Stomach (tissue), 9 donors: ENCODE measurements around the gene PCSK9. TPM values are rescaled to one million over a fixed set of nuclear protein-coding genes. Genes with fewer than 3 reads are reported as not detected.

Experiments used
- DNase-seq, 2 donors: peaks; one replicate each; pipeline versions ENCODE4 v3.0.0 to v3.0.0-alpha.2; 2013 to 2019
- H3K27ac ChIP-seq, 5 donors: fragments of 200-600 bp in 4 of 5; sonication (generic) in 4 of 5; one replicate each; pipeline ENCODE4 v1.5.1; 2013 to 2019; ENCODE audit warnings: mild to moderate bottlenecking in 1 of 5, moderate library complexity in 1 of 5
- H3K27me3 ChIP-seq, 3 donors: fragments of 200-600 bp; sonication (generic); one replicate each; pipeline ENCODE4 v1.5.1; 2017 to 2019; ENCODE audit warnings: mixed run types in 1 of 3
- H3K36me3 ChIP-seq, 4 donors: fragments of 200-600 bp; sonication (generic); 1 replicate in 3 of 4; 2 replicates in 1 of 4; pipeline ENCODE4 v1.5.1; 2016 to 2019
- H3K4me1 ChIP-seq, 4 donors: fragments of 200-600 bp; sonication (generic); one replicate each; pipeline ENCODE4 v1.5.1; 2016 to 2019
- H3K4me3 ChIP-seq, 4 donors: fragments of 200-600 bp; sonication (generic) in 3 of 4; one replicate each; pipeline ENCODE4 v1.5.1; 2016 to 2019; ENCODE audit warnings: mild to moderate bottlenecking in 1 of 4
- H3K9me3 ChIP-seq, 4 donors: fragments of 200-600 bp; sonication (generic); one replicate each; pipeline ENCODE4 v1.5.1; 2016 to 2019
- EP300 ChIP-seq: sonication (generic); formaldehyde crosslinking; IDR thresholded peaks from one replicate; pipeline ENCODE4 v1.6.1; 2017; ENCODE audit warnings: antibody characterized with exemption
- POLR2A ChIP-seq, 4 donors: fragments of 450-650 bp; IDR thresholded peaks; one replicate each; pipeline ENCODE4 v1.6.1; 2016; ENCODE audit warnings: antibody characterized with exemption in 4 of 4, control low read depth in 2 of 4, mild to moderate bottlenecking in 1 of 4, moderate library complexity in 1 of 4
- POLR2AphosphoS5 ChIP-seq, 3 donors: sonication (generic); formaldehyde crosslinking; IDR thresholded peaks; one replicate each; pipeline ENCODE4 v1.6.1; 2016; ENCODE audit warnings: antibody characterized with exemption in 3 of 3
- WGBS, 5 donors: extraction: QIAGEN DNeasy Blood & Tissue Kit in 3 of 5; methylation state at CpG; one replicate each; pipeline versions ENCODE4 v1.1.5 to v1.1.7; 2013 to 2018; 5-methylcytosine and 5-hydroxymethylcytosine counted together
- intact Hi-C: fragments of 100-400 bp; cut with DNase I; formaldehyde crosslinking; loops from one replicate; pipeline ENCODE4 v1.15.1; 2023; ENCODE audit warnings: low total_unique reads
- polyA plus RNA-seq, 3 donors: library from polyadenylated mRNA; stranded (reverse); fragments of 200-250 nt; gene quantifications; one replicate each; pipeline ENCODE4 v1.2.3, GENCODE V29; 2013
- total RNA-seq, 5 donors: library from RNA; depleted of rRNA; stranded (reverse); fragments of >200 nt; gene quantifications; one replicate each; pipeline versions ENCODE4 v1.1.0 to v1.2.3, GENCODE V29; 2014 to 2016
- TF ChIP-seq, protein P1 (sequence below), 7 experiments: fragments of 450-650 bp in 4 of 7; fragments of 200-600 bp in 3 of 7; sonication (generic) in 3 of 7; IDR thresholded peaks; one replicate each; pipeline ENCODE4 v1.5.1; 2016 to 2019; ENCODE audit warnings: antibody characterized with exemption in 7 of 7, control low read depth in 2 of 7, mild to moderate bottlenecking in 1 of 7
- donor health status: healthy with polysubstance abuse.
- donor health status: Bipolar disorder and iron deficiency.
- donor health status: healthy.

The PCSK9 gene
- total and polyA plus RNA-seq, 8 donors: 1.1 to 26.1 (median 2.6) TPM; not detected in 2

DNA sequence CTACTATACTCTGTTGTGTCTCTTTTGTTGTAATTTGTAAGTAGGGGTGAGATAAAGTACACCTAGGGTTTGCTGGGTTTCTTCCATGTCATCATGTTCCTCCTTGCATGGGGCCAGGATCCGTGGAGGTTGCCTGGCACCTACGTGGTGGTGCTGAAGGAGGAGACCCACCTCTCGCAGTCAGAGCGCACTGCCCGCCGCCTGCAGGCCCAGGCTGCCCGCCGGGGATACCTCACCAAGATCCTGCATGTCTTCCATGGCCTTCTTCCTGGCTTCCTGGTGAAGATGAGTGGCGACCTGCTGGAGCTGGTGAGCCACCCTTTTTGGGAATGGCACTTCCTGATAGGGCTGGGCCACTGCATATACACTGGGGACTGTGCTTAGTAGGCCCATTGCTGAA is 4.4 kb downstream of the PCSK9 start:
- Histone ChIP-seq H3K27ac (no peak overlapping the region), H3K4me3 (no peak overlapping the region), H3K9me3 (no peaks in the 10 kb centered on the region), H3K36me3 (no peaks in the 10 kb centered on the region), H3K4me1 (peaks cover 13 to 25% (median 19%) of the 10 kb centered on the region in 4 donors), H3K27me3 (peaks cover 0 to 29% (median 26%) of the 10 kb centered on the region in 3 donors)
- TF ChIP-seq POLR2A (IDR thresholded peaks at IDR 0.05): no peak
- TF ChIP-seq POLR2AphosphoS5 (IDR thresholded peaks at IDR 0.05): no peak
- TF ChIP-seq, protein P1, sequence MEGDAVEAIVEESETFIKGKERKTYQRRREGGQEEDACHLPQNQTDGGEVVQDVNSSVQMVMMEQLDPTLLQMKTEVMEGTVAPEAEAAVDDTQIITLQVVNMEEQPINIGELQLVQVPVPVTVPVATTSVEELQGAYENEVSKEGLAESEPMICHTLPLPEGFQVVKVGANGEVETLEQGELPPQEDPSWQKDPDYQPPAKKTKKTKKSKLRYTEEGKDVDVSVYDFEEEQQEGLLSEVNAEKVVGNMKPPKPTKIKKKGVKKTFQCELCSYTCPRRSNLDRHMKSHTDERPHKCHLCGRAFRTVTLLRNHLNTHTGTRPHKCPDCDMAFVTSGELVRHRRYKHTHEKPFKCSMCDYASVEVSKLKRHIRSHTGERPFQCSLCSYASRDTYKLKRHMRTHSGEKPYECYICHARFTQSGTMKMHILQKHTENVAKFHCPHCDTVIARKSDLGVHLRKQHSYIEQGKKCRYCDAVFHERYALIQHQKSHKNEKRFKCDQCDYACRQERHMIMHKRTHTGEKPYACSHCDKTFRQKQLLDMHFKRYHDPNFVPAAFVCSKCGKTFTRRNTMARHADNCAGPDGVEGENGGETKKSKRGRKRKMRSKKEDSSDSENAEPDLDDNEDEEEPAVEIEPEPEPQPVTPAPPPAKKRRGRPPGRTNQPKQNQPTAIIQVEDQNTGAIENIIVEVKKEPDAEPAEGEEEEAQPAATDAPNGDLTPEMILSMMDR (IDR thresholded peaks at IDR 0.05): no peak
- DNase-seq: no peak
- 94 to 99% (median 96%) methylated on average over 8 to 9 of the region's 9 CpGs for WGBS, 5 donors
- intact Hi-C loops: no loop called here

DNA sequence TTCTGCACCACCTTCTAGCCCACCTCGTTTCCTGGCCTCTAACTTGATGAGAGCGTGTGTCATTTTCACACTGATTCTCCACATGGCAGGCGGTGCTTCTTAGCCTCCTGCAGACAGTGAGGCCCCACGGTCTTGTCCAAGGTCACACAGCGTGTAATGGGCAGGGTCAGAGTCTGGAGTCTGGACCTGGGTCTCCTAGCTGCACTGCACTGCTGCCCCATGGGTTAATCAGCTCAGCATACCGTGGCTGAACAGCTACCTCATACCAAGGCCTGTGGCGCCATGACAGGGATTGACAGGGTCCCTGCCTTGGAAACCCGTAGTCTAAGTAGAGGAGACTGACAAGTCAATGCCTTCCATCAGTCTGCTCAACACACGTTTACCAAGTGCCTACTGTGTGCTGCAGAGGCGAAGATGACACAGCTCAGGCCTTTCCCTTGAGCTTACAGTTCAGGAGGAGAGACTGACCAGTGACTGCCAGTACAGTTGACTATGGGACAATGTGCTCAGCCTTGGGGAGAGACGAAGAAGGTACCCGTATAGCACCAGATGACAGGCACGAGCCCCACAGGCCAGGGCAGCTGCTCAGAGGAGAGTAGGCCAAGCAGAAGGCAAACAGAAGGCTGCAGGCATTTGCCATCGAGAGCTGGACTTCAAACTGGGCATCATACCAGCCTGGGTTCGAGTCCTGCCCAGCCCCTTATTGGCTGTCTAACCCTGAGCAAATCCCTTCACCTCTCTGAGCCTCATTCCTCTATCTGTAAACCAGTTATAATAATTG is 5.5 kb downstream of the PCSK9 start:
- Histone ChIP-seq H3K9me3 (no peaks in the 10 kb centered on the region), H3K27me3 (peaks cover 0 to 19% (median 15%) of the 10 kb centered on the region in 3 donors), H3K36me3 (no peaks in the 10 kb centered on the region), H3K27ac (no peak overlapping the region), H3K4me3 (no peak overlapping the region), H3K4me1 (peaks cover 4 to 15% (median 10%) of the 10 kb centered on the region in 4 donors)
- no peak for TF ChIP-seq EP300
- intact Hi-C loops: no loop called here
- DNase-seq: no peak
- 85 to 92% (median 90%) methylated on average over 13 to 15 of the region's 15 CpGs for WGBS, 5 donors

DNA sequence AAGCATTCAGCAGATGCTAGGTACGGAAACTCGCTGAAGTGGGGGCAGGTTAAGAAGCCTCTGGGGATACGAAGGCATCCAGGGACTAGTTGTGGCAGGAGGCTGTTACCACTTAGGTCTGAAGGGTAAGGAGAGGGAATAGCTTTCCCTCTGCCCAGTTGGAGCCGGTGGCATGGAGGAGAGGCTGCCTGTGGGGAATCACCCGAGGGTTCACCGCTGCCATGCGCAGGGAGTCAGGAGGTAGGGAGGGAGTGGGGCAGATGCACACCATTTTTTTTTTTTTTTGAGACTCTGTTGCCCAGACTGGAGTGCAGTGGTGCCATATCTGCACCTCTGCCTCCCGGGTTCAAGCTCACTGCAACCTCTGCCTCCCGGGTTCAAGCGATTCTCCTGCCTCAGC is 6.1 kb downstream of the PCSK9 start:
- Histone ChIP-seq H3K36me3 (no peaks in the 10 kb centered on the region), H3K27me3 (peaks cover 0 to 12% (median 9%) of the 10 kb centered on the region in 3 donors), H3K9me3 (no peaks in the 10 kb centered on the region), H3K4me1 (peaks cover 0 to 8% (median 3%) of the 10 kb centered on the region in 4 donors), H3K27ac (no peak overlapping the region), H3K4me3 (no peak overlapping the region)
- intact Hi-C loops: no loop called here
- TF ChIP-seq POLR2AphosphoS5 (IDR thresholded peaks at IDR 0.05): no peak
- TF ChIP-seq POLR2A (IDR thresholded peaks at IDR 0.05): no peak
- TF ChIP-seq, protein P1 (IDR thresholded peaks at IDR 0.05): no peak
- no peak for TF ChIP-seq EP300
- no peak for DNase-seq
- 92 to 99% (median 96%) methylated on average over 10 of the region's 10 CpGs for WGBS, 5 donors

DNA sequence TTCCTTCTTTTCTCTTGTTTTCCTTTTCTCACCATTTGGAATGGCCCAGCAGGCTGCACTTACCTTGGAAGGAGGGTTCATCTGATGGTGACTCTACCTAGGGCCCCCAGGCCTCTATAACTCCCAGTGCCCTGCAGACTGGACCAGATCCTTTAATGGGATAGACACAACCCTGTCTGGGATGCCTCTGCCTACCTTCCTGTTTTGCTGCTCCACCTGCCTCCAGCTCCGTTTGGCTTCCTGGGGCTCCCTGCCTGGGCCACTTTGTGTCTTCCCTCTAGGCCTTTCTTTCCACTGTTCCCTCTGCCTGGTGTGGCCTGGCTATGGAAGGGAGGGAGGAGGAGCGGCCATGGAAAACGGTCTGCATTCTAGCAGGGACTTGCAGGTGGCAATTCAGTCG is 7.5 kb downstream of the PCSK9 start:
- no peaks in the 10 kb centered on the region for H3K36me3 ChIP-seq
- H3K9me3 ChIP-seq: no peaks in the 10 kb centered on the region
- H3K27me3 ChIP-seq: no peaks in the 10 kb centered on the region
- no peak for DNase-seq
- no peak overlapping the region for H3K27ac ChIP-seq
- no peak overlapping the region for H3K4me3 ChIP-seq
- H3K4me1 ChIP-seq: no peaks in the 10 kb centered on the region
- TF ChIP-seq, protein P1 (IDR thresholded peaks at IDR 0.05): no peak
- intact Hi-C loops: no loop called here
- 76 to 93% (median 89%) methylated on average over 4 of the region's 4 CpGs for WGBS, 5 donors

DNA sequence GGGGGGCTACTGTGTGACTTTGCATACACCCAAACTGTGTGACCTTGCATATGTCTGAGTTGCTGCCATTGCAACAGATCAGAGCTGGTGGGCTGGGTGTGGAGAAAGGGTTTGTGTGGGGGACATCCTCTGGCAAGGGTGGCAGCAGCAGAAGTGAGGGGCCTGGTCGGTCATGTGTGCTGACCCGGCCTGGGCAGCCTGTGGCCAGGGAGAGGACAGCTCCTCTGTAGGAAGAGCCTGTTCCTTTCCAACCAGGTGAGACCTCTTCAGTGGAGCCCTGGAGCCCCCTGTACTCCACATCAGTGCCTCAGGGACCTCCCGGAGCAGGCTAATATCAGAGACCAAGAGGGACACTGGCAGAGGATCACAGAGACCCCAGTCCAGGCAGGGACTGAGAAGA is 8.3 kb downstream of the PCSK9 start:
- WGBS, 5 donors: 85 to 100% (median 97%) methylated on average over 1 to 3 of the region's 3 CpGs
- TF ChIP-seq POLR2A (IDR thresholded peaks at IDR 0.05) (no peak), POLR2AphosphoS5 (IDR thresholded peaks at IDR 0.05) (no peak), EP300 (no peak)
- TF ChIP-seq, protein P1 (IDR thresholded peaks at IDR 0.05): no peak
- no peak for DNase-seq

More for the DNA sequence above, 8.3 kb downstream of the PCSK9 start:
- Histone ChIP-seq H3K9me3 (no peaks in the 10 kb centered on the region), H3K4me1 (peaks cover 0 to under 1% (median 0%) of the 10 kb centered on the region in 4 donors), H3K27me3 (no peaks in the 10 kb centered on the region), H3K27ac (no peak overlapping the region), H3K4me3 (no peak overlapping the region), H3K36me3 (no peaks in the 10 kb centered on the region)
- intact Hi-C loops: no loop called here
